GM12878 (cell line): Measurements from ENCODE around the gene TMEM263. TPM values are rescaled to one million over a fixed set of nuclear protein-coding genes. Genes with fewer than 3 reads are reported as not detected.

Experiments used
- ATAC-seq: fragments of 200-7000 bp; cut with Tn5 transposase; 3 replicates; pipeline ENCODE4 v1.9.1; 2020; ENCODE audit warnings: mild to moderate bottlenecking, moderate library complexity
- BruUV-seq: library from RNA; stranded (reverse); fragments of 400-500 nt; replicated peaks from 2 replicates; lab custom pipeline; 2021; lab: Mats Ljungman, UMichigan
- CTCF ChIA-PET: fragments of 300-600 bp; sonication (Branson Sonifier 250); formaldehyde crosslinking; extraction: SDS; loops from one replicate; lab custom pipeline; 2021; ENCODE audit warnings: inconsistent platforms; lab: Yijun Ruan, JAX
- POLR2A ChIA-PET: fragments of 350-600 bp; formaldehyde crosslinking; extraction: SDS; loops from one replicate; lab custom pipeline; 2021; ENCODE audit warnings: inconsistent platforms; lab: Charles Lee
- RAD21 ChIA-PET: fragments of 300-600 bp; sonication (Branson Sonifier 250); formaldehyde crosslinking; loops from one replicate; lab custom pipeline; 2023; ENCODE audit warnings: antibody characterized with exemption; ENCODE audit not compliant: unreplicated experiment; lab: Charles Lee
- SMC1A ChIA-PET: fragments of 300-600 bp; sonication (Branson Sonifier 250); formaldehyde crosslinking; loops from one replicate; lab custom pipeline; 2023; ENCODE audit not compliant: unreplicated experiment, uncharacterized antibody; lab: Charles Lee
- DNase-seq: peaks from one replicate; pipeline ENCODE4 v3.0.0-alpha.2; 2011; ENCODE audit warnings: low read depth, low spot score
- FAIRE-seq: peaks from 3 replicates; lab custom pipeline; 2011; peaks lifted over from hg19 to GRCh38; lab: Jason Lieb, UNC
- H2AFZ ChIP-seq: 2 replicates; pipeline ENCODE4 v1.6.0; 2011; ENCODE audit warnings: low read depth, low read length, control low read depth; ENCODE audit not compliant: control insufficient read depth
- H3K27ac ChIP-seq: 2 replicates; pipeline ENCODE4 v1.5.1; 2011; ENCODE audit warnings: control low read depth; ENCODE audit not compliant: control insufficient read depth, insufficient read depth
- H3K27me3 ChIP-seq, 2 experiments: replicated peaks in 1 of 2; 2 replicates each; pipeline versions ENCODE4 v1.6.0 to v1.6.1; 2011; ENCODE audit warnings: low read length in 1 of 2; ENCODE audit not compliant: control insufficient read depth in 2 of 2, insufficient read depth in 2 of 2
- H3K36me3 ChIP-seq, 2 experiments: 2 replicates each; pipeline ENCODE4 v1.5.1; 2011; ENCODE audit warnings: low read length in 1 of 2; ENCODE audit not compliant: control insufficient read depth in 2 of 2, insufficient read depth in 2 of 2
- H3K4me1 ChIP-seq: 2 replicates; pipeline ENCODE4 v1.6.1; 2011; ENCODE audit warnings: mild to moderate bottlenecking, low read length, moderate library complexity, mixed read lengths; ENCODE audit not compliant: control insufficient read depth, insufficient read depth
- H3K4me2 ChIP-seq: 2 replicates; pipeline ENCODE4 v1.6.0; 2011; ENCODE audit warnings: control low read depth; ENCODE audit not compliant: control insufficient read depth, insufficient read depth
- H3K4me3 ChIP-seq: fragments of 200-600 bp; sonication (generic); 2 replicates; pipeline ENCODE4 v1.5.1; 2016
- H3K79me2 ChIP-seq: 2 replicates; pipeline ENCODE4 v1.6.0; 2011; ENCODE audit warnings: low read length; ENCODE audit not compliant: control insufficient read depth, insufficient read depth
- H3K9ac ChIP-seq: 2 replicates; pipeline ENCODE4 v1.8.0; 2011; ENCODE audit warnings: low read length, control low read depth, mixed read lengths; ENCODE audit not compliant: control insufficient read depth, insufficient read depth
- H3K9me3 ChIP-seq: replicated peaks from 3 replicates; pipeline ENCODE4 v1.5.1; 2011; ENCODE audit warnings: mild to moderate bottlenecking, low read length; ENCODE audit not compliant: control insufficient read depth, insufficient read depth
- H4K20me1 ChIP-seq: 2 replicates; pipeline ENCODE4 v1.6.0; 2011; ENCODE audit not compliant: control insufficient read depth, insufficient read depth
- IKZF2 ChIP-seq, 2 experiments: fragments of 450-650 bp; IDR thresholded peaks; 2 replicates each; pipeline ENCODE4 v1.6.1; 2017; ENCODE audit warnings: mild to moderate bottlenecking in 2 of 2, moderate library complexity in 2 of 2
- KLF5 ChIP-seq: fragments of 450-650 bp; IDR thresholded peaks from 2 replicates; pipeline ENCODE4 v1.6.1; 2014; ENCODE audit warnings: mild to moderate bottlenecking; ENCODE audit not compliant: partially characterized antibody
- MYB ChIP-seq: fragments of 150-350 bp; IDR thresholded peaks from 2 replicates; pipeline ENCODE4 v1.6.1; 2014; ENCODE audit warnings: mild to moderate bottlenecking, low read depth, low read length, borderline replicate concordance
- MYC ChIP-seq: IDR thresholded peaks from 2 replicates; pipeline ENCODE4 v1.6.1; 2011; ENCODE audit warnings: mild to moderate bottlenecking, low read length, moderate library complexity, inconsistent platforms; ENCODE audit not compliant: insufficient read depth, insufficient replicate concordance, insufficient read length, severe bottlenecking
- POLR2A ChIP-seq: IDR thresholded peaks from 2 replicates; pipeline ENCODE4 v1.6.1; 2011; ENCODE audit warnings: low read depth, mild to moderate bottlenecking, low read length
- TAF1 ChIP-seq: IDR thresholded peaks from 2 replicates; pipeline ENCODE4 v1.6.1; 2011; ENCODE audit warnings: mild to moderate bottlenecking, low read depth, low read length, borderline replicate concordance
- WGBS: methylation state at CpG from one replicate; pipeline ENCODE4 v1.1.6; 2016; ENCODE audit warnings: low lambda C conversion rate; ENCODE audit not compliant: insufficient replicate concordance, insufficient coverage; ENCODE audit errors: missing lambda C conversion rate; 5-methylcytosine and 5-hydroxymethylcytosine counted together
- in situ Hi-C: fragments of 300-500 bp; cut with MboI; formaldehyde crosslinking; loops from 9 replicates; pipeline ENCODE4 v1.14.3; 2018; ENCODE audit warnings: mixed read lengths
- intact Hi-C: fragments of 100-400 bp; cut with micrococcal nuclease; formaldehyde crosslinking; loops from one replicate; pipeline ENCODE4 v1.14.2; 2022; ENCODE audit not compliant: unreplicated experiment
- polyA plus RNA-seq, 11 experiments: library from polyadenylated mRNA; depleted of rRNA in 4 of 11; unstranded in 6 of 11; stranded (reverse) in 5 of 11; fragments of >200 nt; fragmentation: Nextera tagmentation in 4 of 11; fragmentation: Illumina TruSeq in 1 of 11; extraction: Ambion mirVana in 4 of 11; extraction: Trizol in 1 of 11; gene quantifications; 1 replicate in 1 of 11; 2 replicates in 10 of 11; pipeline versions ENCODE4 v1.2.1 to v1.2.3, GENCODE V29; 2011 to 2016; ENCODE audit warnings: inconsistent platforms in 2 of 11, missing spikeins in 2 of 11, low read depth in 1 of 11
- total RNA-seq, 4 experiments: library from RNA; depleted of rRNA in 3 of 4; stranded (reverse); fragments of >200 nt in 3 of 4; fragmentation: Illumina TruSeq in 1 of 4; extraction: Trizol in 1 of 4; gene quantifications; 2 replicates each; pipeline versions ENCODE4 v1.2.1 to v1.2.3, GENCODE V29; 2013 to 2021

The TMEM263 gene
- total and polyA plus RNA-seq, 10 of the 15 experiments (the other 5 are each of a cell fraction or from before 2014, with no cell fraction given) = 15.4 to 41.3 (median 27.6) TPM

DNA sequence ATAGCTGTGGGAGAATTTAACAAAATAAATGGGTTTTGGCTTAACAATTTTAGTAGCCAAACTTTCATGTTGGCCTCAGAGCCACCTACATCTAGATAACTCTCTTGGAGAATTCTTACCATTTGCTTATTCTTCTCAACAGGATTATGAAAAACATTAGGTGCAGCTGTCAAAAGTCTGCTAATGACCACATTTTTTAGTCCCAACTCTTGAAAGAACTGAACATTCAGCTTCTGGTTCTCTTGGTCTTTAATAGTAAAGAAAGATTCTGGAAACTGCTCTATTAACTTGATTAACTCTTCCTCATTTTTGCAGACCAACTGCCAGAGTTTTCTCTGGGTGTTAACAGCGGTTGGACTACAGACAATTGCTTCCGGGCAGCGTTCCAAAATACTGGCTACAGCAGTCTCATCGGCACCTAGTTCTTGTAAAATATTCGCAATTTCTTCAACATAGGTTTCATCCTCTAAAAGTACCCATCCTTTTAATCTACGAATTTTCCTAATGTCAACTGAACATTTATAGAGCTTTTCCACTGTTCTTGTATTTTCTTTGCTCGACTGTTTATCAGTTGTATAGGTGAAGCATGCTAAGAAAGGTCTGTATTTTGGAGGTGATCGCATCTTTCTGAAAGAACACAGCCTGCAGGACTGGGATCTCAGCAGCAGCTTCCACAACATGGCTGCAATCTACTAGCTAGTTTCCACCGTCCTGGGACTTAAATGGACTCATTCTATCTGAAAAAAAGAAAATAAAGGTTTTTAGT lies 22.5 kb downstream of the TMEM263 start:
- TF ChIP-seq TAF1 (no peak), IKZF2 (IDR thresholded peaks at IDR 0.05) (no peak), KLF5 (no peak), MYB (no peak)
- peaks cover 5% of the 10 kb centered on the region; the same call in 1 of the 2 replicates for H3K4me1 ChIP-seq
- H2AFZ ChIP-seq = no peak overlapping the region
- H3K4me2 ChIP-seq = no peak overlapping the region
- FAIRE-seq (no peak), ATAC-seq (no peak), DNase-seq (no peak)
- no TSS peak for BruUV-seq
- in situ Hi-C loops (no loop called here), intact Hi-C loops (no loop called here)
- ChIA-PET RAD21 (no interaction called here), CTCF (interaction anchor here (0.9 kb wide), 1 partner anchor 8 kb away, joined by 3 read pairs; no protein-coding TSS in a partner anchor), SMC1A (interaction anchor here (0.6 to 3.5 kb wide), 4 partner anchors 9 to 1291 kb away, joined by 3 to 8 read pairs (median 4); partner anchors contain the start of gene MTERF2), POLR2A (interaction anchor here (0.9 kb wide), 1 partner anchor 23 kb away, joined by 3 read pairs; the partner anchor contains the start of gene TMEM263)
- H3K4me3 ChIP-seq = no peak overlapping the region
- no peaks in the 10 kb centered on the region for H3K79me2 ChIP-seq
- 90% methylated on average over 9 of the region's 9 CpGs for WGBS
- H3K36me3 ChIP-seq = no peaks in the 10 kb centered on the region; a peak in 1 of 4 replicates
- no peaks in the 10 kb centered on the region for H4K20me1 ChIP-seq
- no peaks in the 10 kb centered on the region for H3K27me3 ChIP-seq
- no peaks in the 10 kb centered on the region for H3K9me3 ChIP-seq
- H3K9ac ChIP-seq = no peak overlapping the region
- H3K27ac ChIP-seq = no peak overlapping the region

DNA sequence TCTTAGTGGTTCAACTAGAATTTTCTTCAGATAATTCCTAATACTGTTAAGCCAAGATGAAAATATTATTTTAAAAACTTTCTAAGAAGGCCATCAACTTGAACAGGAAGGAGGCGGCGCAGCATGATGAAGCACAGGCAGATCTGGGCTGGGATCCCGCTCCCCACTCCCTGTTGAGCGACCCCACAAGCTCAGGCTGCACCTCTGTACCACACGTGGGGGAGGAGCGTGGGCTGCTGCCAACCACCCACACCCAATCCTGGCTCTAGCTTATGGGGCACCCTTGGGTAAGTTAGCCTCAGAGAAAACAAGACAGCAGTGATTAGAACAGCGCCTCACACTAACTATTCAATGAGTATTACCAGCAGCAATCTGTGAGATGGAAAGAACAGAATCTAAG lies 25.2 kb downstream of the TMEM263 start:
- Histone ChIP-seq H4K20me1 (no peaks in the 10 kb centered on the region), H2AFZ (no peak overlapping the region), H3K79me2 (no peaks in the 10 kb centered on the region; the same call in 1 of the 2 replicates), H3K4me2 (no peak overlapping the region), H3K27ac (no peak overlapping the region), H3K27me3 (no peaks in the 10 kb centered on the region), H3K4me3 (no peak overlapping the region), H3K36me3 (no peaks in the 10 kb centered on the region), H3K9me3 (no peaks in the 10 kb centered on the region), H3K4me1 (0 out of 2 replicates have a peak, but pooled peaks cover 3% of the 10 kb centered on the region), H3K9ac (no peak overlapping the region)
- no peak for FAIRE-seq
- intact Hi-C loops (no loop called here), in situ Hi-C loops (no loop called here)
- RAD21 ChIA-PET = no interaction called here
- CTCF ChIA-PET = interaction anchor here (0.6 to 0.9 kb wide), 2 partner anchors 25 to 57 kb away, joined by 3 read pairs; partner anchors contain the start of gene TMEM263
- 98% methylated on average over 7 of the region's 7 CpGs for WGBS
- POLR2A ChIA-PET = interaction anchor here (0.9 kb wide), 1 partner anchor 21 kb away, joined by 3 read pairs; no protein-coding TSS in a partner anchor
- no peak for TF ChIP-seq MYC
- peak; percentile 38; the same call in 1 of the 2 replicates for TF ChIP-seq POLR2A
- SMC1A ChIA-PET = no interaction called here
- no peak for DNase-seq
- no peak for ATAC-seq
- no TSS peak for BruUV-seq
